Tibial nerve (tissue), 3 donors: ENCODE data around the gene TEX50.

Source experiments
- POLR2A ChIP-seq, 2 donors: fragments of 450-650 bp; IDR thresholded peaks; one replicate each; pipeline ENCODE4 v1.6.1; 2017; ENCODE audit warnings: antibody characterized with exemption in 2 of 2, mild to moderate bottlenecking in 2 of 2, moderate library complexity in 2 of 2
- TF ChIP-seq, protein P1 (sequence below), 5 experiments: fragments of 200-600 bp in 3 of 5; fragments of 450-650 bp in 2 of 5; sonication (generic) in 3 of 5; IDR thresholded peaks; one replicate each; pipeline ENCODE4 v1.5.1; 2016 to 2019; ENCODE audit warnings: antibody characterized with exemption in 5 of 5, mild to moderate bottlenecking in 3 of 5, moderate library complexity in 2 of 5

DNA sequence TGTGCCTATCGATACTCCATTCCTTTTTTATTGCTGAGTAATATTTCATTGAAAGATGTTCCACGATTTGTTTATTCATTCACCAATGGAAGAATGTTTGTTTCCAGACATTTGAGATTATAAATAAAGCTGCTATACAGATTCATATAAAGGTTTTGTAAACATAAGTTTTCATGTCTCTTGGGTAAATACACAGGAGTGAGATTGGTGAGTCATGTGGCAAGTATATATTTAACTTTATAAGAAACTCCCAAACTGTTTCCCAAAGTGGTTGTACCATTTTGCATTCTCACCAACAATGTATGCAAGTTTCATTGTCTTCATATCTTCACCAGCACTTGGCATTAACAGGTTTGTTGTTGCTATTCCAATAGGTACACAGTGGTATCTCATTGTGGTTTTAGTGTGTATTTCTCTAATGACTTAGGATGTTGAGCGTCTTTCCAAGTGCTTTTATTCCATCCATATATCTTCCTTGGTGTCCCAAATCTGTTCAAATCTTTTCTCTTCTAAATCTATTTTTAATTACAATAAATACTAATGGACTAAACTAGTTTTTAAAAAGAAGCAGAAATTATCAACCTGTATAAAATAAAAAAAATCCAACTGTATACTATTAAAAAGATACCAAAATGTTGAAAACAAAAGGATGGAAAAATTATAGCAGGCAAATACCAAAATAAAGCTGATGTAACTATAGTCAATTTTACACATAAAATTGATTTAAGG, 38.9 kb upstream of the TEX50 start:
- TF ChIP-seq, protein P1, sequence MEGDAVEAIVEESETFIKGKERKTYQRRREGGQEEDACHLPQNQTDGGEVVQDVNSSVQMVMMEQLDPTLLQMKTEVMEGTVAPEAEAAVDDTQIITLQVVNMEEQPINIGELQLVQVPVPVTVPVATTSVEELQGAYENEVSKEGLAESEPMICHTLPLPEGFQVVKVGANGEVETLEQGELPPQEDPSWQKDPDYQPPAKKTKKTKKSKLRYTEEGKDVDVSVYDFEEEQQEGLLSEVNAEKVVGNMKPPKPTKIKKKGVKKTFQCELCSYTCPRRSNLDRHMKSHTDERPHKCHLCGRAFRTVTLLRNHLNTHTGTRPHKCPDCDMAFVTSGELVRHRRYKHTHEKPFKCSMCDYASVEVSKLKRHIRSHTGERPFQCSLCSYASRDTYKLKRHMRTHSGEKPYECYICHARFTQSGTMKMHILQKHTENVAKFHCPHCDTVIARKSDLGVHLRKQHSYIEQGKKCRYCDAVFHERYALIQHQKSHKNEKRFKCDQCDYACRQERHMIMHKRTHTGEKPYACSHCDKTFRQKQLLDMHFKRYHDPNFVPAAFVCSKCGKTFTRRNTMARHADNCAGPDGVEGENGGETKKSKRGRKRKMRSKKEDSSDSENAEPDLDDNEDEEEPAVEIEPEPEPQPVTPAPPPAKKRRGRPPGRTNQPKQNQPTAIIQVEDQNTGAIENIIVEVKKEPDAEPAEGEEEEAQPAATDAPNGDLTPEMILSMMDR (IDR thresholded peaks at IDR 0.05), result no peak
- TF ChIP-seq POLR2A (IDR thresholded peaks at IDR 0.05), result no peak
